A673 (cell line): ENCODE measurements around the gene TBC1D19. TPM values are rescaled to one million over a fixed set of nuclear protein-coding genes. Genes with fewer than 3 reads are reported as not detected.

Experiments used
- BruUV-seq: library from RNA; stranded (reverse); fragments of 400-500 nt; replicated peaks from 2 replicates; lab custom pipeline; 2021; lab: Mats Ljungman, UMichigan
- CTCF ChIA-PET: fragments of 300-600 bp; sonication (Branson Sonifier 250); formaldehyde crosslinking; loops from one replicate; lab custom pipeline; 2022; ENCODE audit warnings: antibody characterized with exemption; lab: Charles Lee
- POLR2A ChIA-PET: fragments of 300-600 bp; sonication (Branson Sonifier 250); formaldehyde crosslinking; loops from one replicate; lab custom pipeline; 2022; ENCODE audit warnings: antibody characterized with exemption; ENCODE audit not compliant: low non-redundant PET; lab: Charles Lee
- DNase-seq: peaks from one replicate; pipeline ENCODE4 v3.0.0-alpha.2; 2015; ENCODE audit warnings: low spot score
- H3K27ac ChIP-seq: fragments of 200-600 bp; sonication (generic); 2 replicates; pipeline ENCODE4 v1.5.1; 2016; ENCODE audit warnings: mixed run types, low read depth, mild to moderate bottlenecking, mixed read lengths, antibody characterized with exemption, low read length; ENCODE audit not compliant: poor library complexity, severe bottlenecking
- H3K27me3 ChIP-seq: fragments of 200-600 bp; sonication (generic); replicated peaks from 2 replicates; pipeline ENCODE4 v1.6.1; 2017; ENCODE audit warnings: mixed run types, low read depth, mild to moderate bottlenecking, mixed read lengths, antibody characterized with exemption, low read length; ENCODE audit not compliant: insufficient read depth, poor library complexity
- H3K36me3 ChIP-seq: fragments of 200-600 bp; sonication (generic); 2 replicates; pipeline ENCODE4 v1.6.1; 2016; ENCODE audit warnings: mixed run types, mild to moderate bottlenecking, mixed read lengths, antibody characterized with exemption, low read length; ENCODE audit not compliant: insufficient read depth, poor library complexity, severe bottlenecking
- H3K4me1 ChIP-seq: fragments of 200-600 bp; sonication (generic); 2 replicates; pipeline ENCODE4 v1.6.1; 2017; ENCODE audit warnings: mixed run types, mild to moderate bottlenecking, mixed read lengths, antibody characterized with exemption, low read length; ENCODE audit not compliant: insufficient read depth, poor library complexity, severe bottlenecking
- H3K4me3 ChIP-seq: fragments of 200-600 bp; sonication (generic); 2 replicates; pipeline ENCODE4 v1.5.1; 2016; ENCODE audit warnings: low read depth, mixed run types, mild to moderate bottlenecking, mixed read lengths, low read length; ENCODE audit not compliant: poor library complexity, severe bottlenecking
- H3K9me3 ChIP-seq: fragments of 200-600 bp; sonication (generic); 2 replicates; pipeline ENCODE4 v1.6.1; 2016; ENCODE audit warnings: mixed run types, low read depth, mild to moderate bottlenecking, mixed read lengths, antibody characterized with exemption, low read length; ENCODE audit not compliant: poor library complexity, severe bottlenecking
- CTCF ChIP-seq: fragments of 300-800, 200-600 bp; sonication (generic); conservative IDR thresholded peaks from 2 replicates; pipeline ENCODE4 v1.5.1; 2017; ENCODE audit warnings: low read depth, mild to moderate bottlenecking, antibody characterized with exemption, low read length, moderate library complexity, mixed read lengths
- EZH2 ChIP-seq: fragments of 200-600 bp; sonication (generic); IDR thresholded peaks from 2 replicates; pipeline ENCODE4 v1.6.1; 2017; ENCODE audit warnings: borderline replicate concordance, low read depth, mild to moderate bottlenecking, mixed read lengths, antibody characterized with exemption, low read length; ENCODE audit not compliant: poor library complexity, severe bottlenecking
- intact Hi-C: fragments of 100-400 bp; cut with micrococcal nuclease; formaldehyde crosslinking; loops from one replicate; pipeline ENCODE4 v1.10.0; 2022; ENCODE audit not compliant: unreplicated experiment
- total RNA-seq: library from RNA; stranded (reverse); gene quantifications from 2 replicates; pipeline ENCODE4 v1.2.3, GENCODE V29; 2021

The TBC1D19 gene
- total RNA-seq, 1 experiment from 2014 or later = 9.9 TPM

GRCh38 chr4:26607776-26608175 is 23.9 kb downstream of the TBC1D19 start:
- intact Hi-C loops = no loop called here
- no TSS peak for BruUV-seq
- no peak overlapping the region for H3K4me3 ChIP-seq
- DNase-seq = no peak
- TF ChIP-seq CTCF = no peak
- no peaks in the 10 kb centered on the region for H3K9me3 ChIP-seq
- CTCF ChIA-PET = no interaction called here
- POLR2A ChIA-PET = no interaction called here
- H3K27me3 ChIP-seq = no peaks in the 10 kb centered on the region
- H3K27ac ChIP-seq = no peak overlapping the region
- no peaks in the 10 kb centered on the region for H3K36me3 ChIP-seq
- H3K4me1 ChIP-seq = no peaks in the 10 kb centered on the region

GRCh38 chr4:26609391-26609790 is 25.5 kb downstream of the TBC1D19 start:
- ChIA-PET POLR2A (interaction anchor here (0.7 kb wide), 1 partner anchor 43 kb away, joined by 3 read pairs; no protein-coding TSS in a partner anchor), CTCF (interaction anchor here (0.6 kb wide), 1 partner anchor 10 kb away, joined by 3 read pairs; no protein-coding TSS in a partner anchor)
- no peaks in the 10 kb centered on the region for H3K27me3 ChIP-seq
- H3K27ac ChIP-seq = no peak overlapping the region
- no peaks in the 10 kb centered on the region for H3K4me1 ChIP-seq
- no peak overlapping the region for H3K4me3 ChIP-seq
- no peaks in the 10 kb centered on the region for H3K36me3 ChIP-seq
- BruUV-seq = no TSS peak
- H3K9me3 ChIP-seq = no peaks in the 10 kb centered on the region
- TF ChIP-seq CTCF (no peak), EZH2 (no peak)
- intact Hi-C loops = no loop called here
- no peak for DNase-seq

GRCh38 chr4:26609868-26610267 is 26.0 kb downstream of the TBC1D19 start:
- Histone ChIP-seq H3K27me3 (no peaks in the 10 kb centered on the region), H3K36me3 (no peaks in the 10 kb centered on the region), H3K4me3 (no peak overlapping the region), H3K9me3 (no peaks in the 10 kb centered on the region), H3K4me1 (no peaks in the 10 kb centered on the region), H3K27ac (no peak overlapping the region)
- ChIA-PET POLR2A (interaction anchor here (0.7 kb wide), 1 partner anchor 44 kb away, joined by 3 read pairs; no protein-coding TSS in a partner anchor), CTCF (interaction anchor here (0.6 kb wide), 1 partner anchor 11 kb away, joined by 3 read pairs; no protein-coding TSS in a partner anchor)
- BruUV-seq = no TSS peak
- DNase-seq = no peak
- TF ChIP-seq EZH2 (no peak), CTCF (no peak)
- intact Hi-C loops = no loop called here
